HG03432 (cell line): ENCODE measurements around the gene RGS12.

Experiments used
- ATAC-seq: cut with Tn5 transposase; IDR thresholded peaks from one replicate; pipeline ENCODE4 v1.9.1; 2021; ENCODE audit warnings: mild to moderate bottlenecking, moderate library complexity; ENCODE audit not compliant: unreplicated experiment

The RGS12 gene

GRCh38 chr4:3307486-3307885 is 14.7 kb downstream of the RGS12 start:
- no peak for ATAC-seq

- ATAC-seq: no peak
Measured at GRCh38 chr4:3307891-3308575, 15.2 kb downstream of the RGS12 start.

GRCh38 chr4:3308691-3309090 is 15.9 kb downstream of the RGS12 start:
- ATAC-seq: no peak

GRCh38 chr4:3310301-3311094 is 17.7 kb downstream of the RGS12 start:
- no peak for ATAC-seq

GRCh38 chr4:3311095-3311372 is 18.2 kb downstream of the RGS12 start:
- ATAC-seq: no peak

- no peak for ATAC-seq
Measured at GRCh38 chr4:3311489-3312171, 18.8 kb downstream of the RGS12 start.

GRCh38 chr4:3312362-3312761 is 19.5 kb downstream of the RGS12 start:
- ATAC-seq: no peak

GRCh38 chr4:3313139-3313538 is 20.3 kb downstream of the RGS12 start:
- no peak for ATAC-seq

- ATAC-seq: no peak
Measured at GRCh38 chr4:3313556-3314228, 20.9 kb downstream of the RGS12 start.

- no peak for ATAC-seq
Measured at GRCh38 chr4:3314706-3315260, 22.0 kb downstream of the RGS12 start.

GRCh38 chr4:3315566-3315965 is 22.7 kb downstream of the RGS12 start:
- ATAC-seq: no peak

GRCh38 chr4:3316146-3316545 is 23.3 kb downstream of the RGS12 start:
- no peak for ATAC-seq

- no peak for ATAC-seq
Measured at GRCh38 chr4:3317011-3317655, 24.3 kb downstream of the RGS12 start.

- no peak for ATAC-seq
Measured at GRCh38 chr4:3317656-3318211, 24.9 kb downstream of the RGS12 start.

- no peak for ATAC-seq
Measured at GRCh38 chr4:3318561-3319021, 25.8 kb downstream of the RGS12 start.

GRCh38 chr4:3320361-3321023 is 27.7 kb downstream of the RGS12 start:
- ATAC-seq: no peak

GRCh38 chr4:3321295-3321889 is 28.6 kb downstream of the RGS12 start:
- ATAC-seq: no peak

GRCh38 chr4:3322059-3322550 is 29.3 kb downstream of the RGS12 start:
- no peak for ATAC-seq

GRCh38 chr4:3323071-3323481 is 30.3 kb downstream of the RGS12 start:
- no peak for ATAC-seq
